GM21381 (cell line): ENCODE data around the gene TMEM72.

Experiments
- ATAC-seq: cut with Tn5 transposase; IDR thresholded peaks from one replicate; pipeline ENCODE4 v1.9.1; 2021; ENCODE audit warnings: mild to moderate bottlenecking, moderate library complexity; ENCODE audit not compliant: unreplicated experiment

The TMEM72 gene

GRCh38 chr10:44917848-44918247 lies 6.7 kb downstream of the TMEM72 start:
- ATAC-seq = no peak

DNA sequence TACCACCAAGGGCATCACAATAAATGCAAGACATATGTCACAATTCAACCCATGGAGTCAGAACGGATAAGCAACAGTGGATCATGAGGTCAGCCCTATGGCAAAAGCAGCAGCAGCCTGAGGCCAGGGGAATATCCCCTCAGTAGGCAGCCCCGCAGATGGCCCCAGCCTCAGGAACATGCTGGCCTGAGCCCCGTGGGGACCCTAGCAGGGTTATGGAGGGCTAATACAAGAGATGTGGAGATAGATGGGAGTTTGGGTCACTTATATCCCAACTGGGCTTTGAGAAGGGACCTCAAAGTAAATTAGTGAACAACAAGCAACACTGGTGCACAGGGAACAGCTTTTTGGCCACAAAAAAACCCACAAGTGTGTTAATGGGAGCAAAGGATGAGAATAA lies 9.1 kb downstream of the TMEM72 start:
- no peak for ATAC-seq

- ATAC-seq = no peak
Observed at GRCh38 chr10:44921061-44921460, 9.9 kb downstream of the TMEM72 start.

DNA sequence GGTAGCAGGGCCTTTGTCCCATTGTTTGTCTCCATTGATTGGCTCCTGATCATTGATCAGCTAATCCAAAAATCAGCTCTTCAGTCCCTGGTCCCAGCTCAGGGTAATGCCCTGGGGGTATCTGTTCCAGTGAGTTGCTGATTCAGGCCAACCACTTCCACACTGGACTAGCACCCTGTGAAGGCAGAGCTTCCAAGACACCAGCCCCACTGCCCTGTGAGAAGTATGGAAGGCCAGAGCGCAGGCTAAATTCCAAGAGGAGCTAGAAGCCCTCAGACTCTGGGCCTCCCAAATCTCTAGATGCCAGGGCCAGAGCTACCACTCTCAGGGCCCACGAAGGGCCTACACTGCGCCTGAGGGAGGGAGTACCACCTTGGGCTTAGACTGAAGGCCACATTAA lies 10.4 kb downstream of the TMEM72 start:
- ATAC-seq = no peak

- ATAC-seq = no peak
Observed at GRCh38 chr10:44922021-44922420, 10.9 kb downstream of the TMEM72 start.

DNA sequence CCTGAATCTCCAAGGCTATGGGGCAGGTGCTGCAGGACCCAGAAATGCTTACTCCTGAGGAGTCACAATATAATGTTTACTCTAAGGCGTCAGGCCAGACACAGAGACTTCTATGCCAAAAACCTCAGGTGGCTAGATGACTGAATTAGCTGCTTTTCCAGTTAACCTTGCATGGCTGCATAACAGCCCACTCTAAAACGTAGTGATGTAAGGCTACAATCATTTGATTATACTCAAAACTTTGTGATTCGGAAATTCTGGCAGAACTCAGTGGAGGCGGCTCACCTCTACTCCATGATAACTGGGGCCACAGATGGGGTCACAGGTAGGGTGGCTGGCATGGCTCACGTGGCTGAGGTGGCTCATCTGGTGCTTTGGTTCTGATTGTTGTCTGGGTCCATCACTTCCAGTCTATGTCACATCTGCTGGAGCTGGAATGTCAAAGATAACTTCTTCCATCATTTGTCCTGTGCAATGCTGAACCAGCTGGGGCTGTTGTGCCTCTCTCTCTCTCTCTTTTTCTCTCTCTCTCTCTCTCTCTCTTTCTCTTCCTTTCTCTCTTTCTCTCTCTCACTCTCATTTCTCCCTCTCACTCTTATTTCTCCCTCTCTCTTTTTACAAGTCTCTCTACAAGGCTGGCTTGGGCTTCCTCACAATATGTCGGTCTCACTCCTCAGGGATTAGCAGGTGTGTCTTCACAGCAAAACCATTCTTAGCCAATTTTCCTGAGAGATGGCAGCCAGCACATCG lies 11.8 kb downstream of the TMEM72 start:
- ATAC-seq = no peak

- ATAC-seq = no peak
Observed at GRCh38 chr10:44923611-44924010, 12.5 kb downstream of the TMEM72 start.

- no peak for ATAC-seq
Observed at GRCh38 chr10:44924261-44925040, 13.3 kb downstream of the TMEM72 start.

DNA sequence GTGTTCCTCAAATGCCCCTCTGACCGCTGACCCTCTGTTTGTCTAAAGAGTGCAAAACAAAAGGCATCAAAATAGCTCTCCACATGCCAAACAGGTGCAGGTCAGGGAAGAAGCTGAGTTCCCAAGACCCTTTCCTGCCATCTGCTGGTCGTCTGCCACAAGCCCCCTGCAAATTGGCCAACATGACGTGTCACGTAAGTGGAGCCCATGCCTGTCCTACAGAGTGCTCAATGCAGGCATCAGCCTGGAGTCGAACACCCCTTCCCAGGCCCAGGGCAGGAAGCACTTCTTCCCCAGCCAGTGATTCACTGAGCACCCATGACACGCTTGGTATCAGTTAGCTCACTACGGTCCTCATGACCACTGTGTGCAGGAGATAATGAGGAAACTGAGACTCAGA lies 14.1 kb downstream of the TMEM72 start:
- no peak for ATAC-seq

DNA sequence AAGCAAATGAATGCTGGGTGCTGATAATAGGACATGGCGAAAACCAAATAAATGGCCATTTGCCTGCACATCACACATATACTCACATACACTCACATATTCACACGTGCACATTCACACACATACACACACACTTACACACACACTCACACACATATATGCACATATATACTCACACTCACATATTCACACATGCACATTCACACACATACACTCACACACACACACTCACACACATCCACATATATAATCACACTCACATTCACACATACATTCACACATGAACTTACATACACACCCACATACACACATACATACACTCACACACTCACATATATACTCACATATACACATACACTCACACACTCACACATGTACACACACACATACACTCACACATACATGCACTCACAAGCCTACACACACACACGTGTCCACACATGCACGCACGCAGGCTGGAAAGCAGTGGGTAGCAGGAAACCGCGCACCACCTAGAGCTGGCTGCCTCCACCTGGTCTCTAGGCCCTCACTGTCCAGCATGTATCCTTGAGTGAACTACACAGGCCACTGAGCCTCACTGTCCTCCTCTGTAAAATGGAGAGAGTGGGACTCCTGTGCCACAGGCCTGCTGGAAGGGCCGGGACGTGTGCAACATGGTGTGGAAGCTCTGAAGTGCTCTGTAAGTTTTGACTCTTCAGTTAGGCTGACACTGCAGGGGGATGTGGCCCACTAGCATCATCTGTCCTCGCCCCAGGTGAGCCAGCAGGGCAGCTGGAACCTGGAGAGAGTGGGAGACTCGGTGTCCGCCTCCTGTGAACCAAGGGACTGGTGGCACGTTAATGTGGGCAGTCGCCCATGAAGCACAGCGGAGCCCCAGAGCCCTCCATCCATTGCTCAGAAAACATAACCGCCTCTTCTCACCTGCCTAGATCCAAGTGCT lies 14.9 kb downstream of the TMEM72 start:
- no peak for ATAC-seq

DNA sequence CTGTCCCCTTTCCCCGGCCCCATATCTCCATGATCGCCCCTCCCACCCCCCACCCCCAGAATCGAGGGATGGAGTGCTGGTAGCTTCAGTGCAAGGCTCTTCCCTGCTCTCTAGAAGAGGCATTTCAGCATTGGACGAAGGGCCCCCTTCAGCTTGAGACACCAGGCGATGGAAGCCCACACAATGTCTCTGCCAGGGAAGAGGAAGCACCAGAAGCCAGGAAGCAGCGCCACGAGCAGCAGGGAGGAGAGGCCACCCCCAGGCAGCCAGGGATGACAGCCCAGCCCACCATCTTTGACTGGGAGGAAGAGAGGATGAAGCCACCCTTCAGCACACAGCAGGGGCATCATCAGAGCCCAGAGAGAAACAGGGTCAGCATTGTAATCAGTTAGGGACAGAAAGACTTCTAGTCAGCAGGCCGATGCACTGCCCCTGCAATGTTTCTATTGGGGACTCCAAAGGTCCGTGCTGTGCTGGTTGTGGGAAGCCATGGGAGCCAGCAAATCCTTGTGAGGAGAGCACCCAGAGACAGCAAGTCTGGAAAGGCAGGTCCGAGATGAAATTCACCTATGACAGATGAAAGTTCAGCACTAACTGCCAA lies 15.7 kb downstream of the TMEM72 start:
- ATAC-seq = no peak

- no peak for ATAC-seq
Observed at GRCh38 chr10:44927352-44927751, 16.2 kb downstream of the TMEM72 start.

GRCh38 chr10:44928462-44928861 lies 17.3 kb downstream of the TMEM72 start:
- no peak for ATAC-seq

DNA sequence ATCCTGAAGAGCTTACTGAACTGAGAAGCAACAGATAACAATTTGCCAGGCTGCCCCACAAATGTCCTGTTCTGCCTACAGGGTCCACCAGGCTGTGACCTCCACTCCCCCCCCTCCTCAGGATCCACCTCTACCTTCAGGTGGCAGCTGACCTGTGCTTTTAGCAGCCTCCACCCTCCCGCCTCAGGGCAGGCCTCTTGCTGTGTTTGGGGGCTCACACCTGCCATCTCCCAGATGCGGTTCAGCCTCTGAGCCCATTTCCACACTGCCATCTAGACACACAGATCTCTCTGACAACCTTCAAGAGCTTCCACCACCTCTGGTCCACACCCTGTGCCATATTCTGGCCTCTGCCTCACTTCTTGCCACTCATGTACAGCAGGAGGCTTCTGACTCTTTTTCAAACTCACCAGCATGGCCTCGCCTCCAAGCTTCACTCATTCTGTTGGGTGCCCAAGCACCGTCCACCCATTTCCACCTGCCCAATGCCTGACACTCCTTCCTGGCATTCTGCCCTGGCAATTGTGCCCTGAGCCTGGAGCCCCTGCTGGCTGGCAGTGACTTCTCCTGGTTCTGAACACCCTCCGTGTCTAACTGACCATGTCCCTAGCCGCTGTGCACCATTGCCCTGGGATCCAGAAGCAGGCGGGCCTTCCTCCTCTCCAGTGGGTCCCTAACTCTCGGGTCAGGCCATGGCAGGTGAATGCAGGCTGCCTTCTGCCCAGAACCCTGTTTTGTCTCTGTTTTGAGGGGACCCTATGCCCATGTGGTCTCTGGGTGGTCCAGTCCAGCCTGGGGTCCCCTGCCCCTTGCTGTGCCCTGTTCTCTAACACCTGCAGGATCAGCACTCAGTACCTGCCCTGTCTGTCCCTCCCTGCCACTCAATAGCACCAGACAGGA lies 18.5 kb downstream of the TMEM72 start:
- no peak for ATAC-seq

GRCh38 chr10:44930904-44931620 lies 19.9 kb downstream of the TMEM72 start:
- no peak for ATAC-seq

DNA sequence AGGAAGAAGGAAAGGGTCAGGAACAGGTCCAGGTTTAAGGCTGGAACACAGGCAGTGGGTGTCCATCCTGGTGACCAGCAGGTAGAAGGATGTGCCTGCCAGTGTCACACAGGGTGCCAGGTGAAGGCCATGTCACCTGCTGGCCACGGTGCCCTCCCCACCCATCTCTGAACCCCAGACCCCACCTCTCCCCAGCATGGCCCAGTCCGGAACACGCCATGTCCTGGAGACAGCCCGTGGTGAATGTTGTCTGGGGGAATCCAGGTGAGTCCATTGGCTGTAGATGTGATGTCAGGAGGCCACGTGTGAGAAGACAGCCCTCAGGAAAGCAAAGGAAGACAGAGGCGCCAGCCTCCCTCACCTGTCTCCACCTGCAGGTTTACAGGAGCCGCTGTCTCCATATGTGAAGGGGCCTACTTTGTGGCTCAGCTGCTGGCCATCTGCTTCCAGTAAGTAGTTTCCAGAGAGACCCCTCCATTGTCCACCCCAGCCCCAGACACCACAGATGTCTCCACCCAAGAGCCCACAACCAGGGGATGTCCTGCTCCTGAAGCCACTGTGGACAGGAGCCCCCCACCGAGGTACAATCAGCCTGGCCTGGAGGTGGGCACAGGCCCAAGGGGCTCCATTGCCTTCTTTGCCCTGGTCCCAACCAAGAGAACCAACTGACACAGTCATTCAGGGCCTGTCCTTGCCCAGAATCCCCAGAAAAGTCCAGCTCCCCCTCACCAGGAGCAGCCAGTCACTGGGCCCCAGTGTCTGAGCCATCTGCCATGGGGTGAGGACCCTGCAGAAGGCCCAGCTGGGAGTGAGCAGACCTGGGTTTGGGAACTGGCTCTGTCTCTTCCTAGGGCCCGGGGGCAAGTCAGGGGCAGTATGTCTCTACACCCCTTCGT lies 20.7 kb downstream of the TMEM72 start:
- no peak for ATAC-seq

- ATAC-seq = peak; percentile 95
Observed at GRCh38 chr10:44932517-44933450, 21.6 kb downstream of the TMEM72 start.
